Osteocyte (in vitro differentiated cells): Measurements from ENCODE around the gene PLSCR4. TPM values are rescaled to one million over a fixed set of nuclear protein-coding genes. Genes with fewer than 3 reads are reported as not detected.
"Not testable (repeated sequence)": the region's sequence is repeated elsewhere in the genome, so short reads cannot be mapped to it uniquely, and the experiment has no call there.

Source experiments
- DNase-seq: peaks from one replicate; pipeline ENCODE4 v3.0.0; 2021; ENCODE audit warnings: mixed read lengths; ENCODE audit not compliant: unreplicated experiment; ENCODE audit errors: extremely low spot score
- H3K27ac Mint-ChIP-seq: one replicate; pipeline ENCODE4 v1.8.0; 2021; ENCODE audit warnings: mild to moderate bottlenecking, mixed read lengths; ENCODE audit not compliant: unreplicated experiment
- H3K27me3 Mint-ChIP-seq: one replicate; pipeline ENCODE4 v1.8.0; 2021; ENCODE audit warnings: mixed read lengths; ENCODE audit not compliant: unreplicated experiment
- H3K36me3 Mint-ChIP-seq: one replicate; pipeline ENCODE4 v1.8.0; 2021; ENCODE audit warnings: mixed read lengths; ENCODE audit not compliant: unreplicated experiment
- H3K4me1 Mint-ChIP-seq: one replicate; pipeline ENCODE4 v1.8.0; 2021; ENCODE audit warnings: mixed read lengths; ENCODE audit not compliant: unreplicated experiment
- H3K4me3 Mint-ChIP-seq: one replicate; pipeline ENCODE4 v1.8.0; 2021; ENCODE audit warnings: mild to moderate bottlenecking, moderate library complexity, mixed read lengths; ENCODE audit not compliant: unreplicated experiment
- H3K9me3 Mint-ChIP-seq: one replicate; pipeline ENCODE4 v1.8.0; 2021; ENCODE audit warnings: mixed read lengths; ENCODE audit not compliant: unreplicated experiment
- CTCF ChIP-seq: fragments of 200-600 bp; sonication (generic); IDR thresholded peaks from 2 replicates; pipeline ENCODE4 v1.5.0; 2021; ENCODE audit warnings: antibody characterized with exemption, mild to moderate bottlenecking, moderate library complexity
- total RNA-seq: library from RNA; stranded (reverse); gene quantifications from 2 replicates; pipeline ENCODE4 v1.2.1, GENCODE V29; 2021

The PLSCR4 gene
- total RNA-seq, 1 donor from 2014 or later = 44.3 TPM

DNA sequence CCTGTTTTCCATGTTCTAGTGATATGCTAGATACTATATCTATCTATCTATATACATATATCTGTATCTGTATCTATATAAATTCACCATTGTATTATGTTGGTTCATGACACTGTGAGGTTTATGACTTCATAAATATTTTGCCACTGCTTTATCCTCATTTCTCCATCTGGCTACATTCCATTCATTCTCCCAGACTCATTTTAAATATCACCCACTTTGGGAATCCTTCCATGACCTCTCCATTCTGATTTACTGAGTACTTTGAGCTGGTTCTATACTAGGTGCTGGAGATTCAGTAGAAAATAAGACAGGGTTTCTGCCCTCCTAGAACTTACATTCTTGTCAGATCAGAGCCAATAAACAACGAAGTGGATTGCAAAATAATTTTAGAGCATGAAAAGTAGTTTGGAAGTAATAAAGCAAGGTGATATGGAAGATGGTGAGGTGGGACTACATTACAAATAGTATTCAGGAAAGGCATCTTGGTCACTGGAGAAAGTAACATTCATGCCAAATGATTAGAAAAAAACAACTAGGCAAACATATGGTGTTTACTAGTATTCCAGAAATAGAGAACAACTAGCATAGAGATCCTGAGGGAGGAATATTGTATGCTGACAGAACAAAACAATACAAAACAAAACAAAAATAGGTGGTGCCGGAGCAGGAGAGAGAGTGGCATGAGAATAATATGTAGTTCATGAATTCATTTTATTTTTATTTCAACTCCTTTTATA, 11.6 kb upstream of the PLSCR4 start:
- no peaks in the 10 kb centered on the region for H3K36me3 Mint-ChIP-seq
- TF ChIP-seq CTCF = no peak
- DNase-seq = no peak
- H3K4me3 Mint-ChIP-seq = no peak overlapping the region
- peaks cover 13% of the 10 kb centered on the region for H3K4me1 Mint-ChIP-seq
- no peaks in the 10 kb centered on the region for H3K27me3 Mint-ChIP-seq
- no peaks in the 10 kb centered on the region for H3K9me3 Mint-ChIP-seq
- no peak overlapping the region for H3K27ac Mint-ChIP-seq

GRCh38 chr3:146259880-146260589, 9.1 kb upstream of the PLSCR4 start:
- no peak for TF ChIP-seq CTCF
- H3K4me1 Mint-ChIP-seq = peaks cover 13% of the 10 kb centered on the region
- H3K27me3 Mint-ChIP-seq = no peaks in the 10 kb centered on the region
- DNase-seq = no peak
- no peaks in the 10 kb centered on the region for H3K36me3 Mint-ChIP-seq
- H3K9me3 Mint-ChIP-seq = no peaks in the 10 kb centered on the region
- no peak overlapping the region for H3K27ac Mint-ChIP-seq
- H3K4me3 Mint-ChIP-seq = no peak overlapping the region

DNA sequence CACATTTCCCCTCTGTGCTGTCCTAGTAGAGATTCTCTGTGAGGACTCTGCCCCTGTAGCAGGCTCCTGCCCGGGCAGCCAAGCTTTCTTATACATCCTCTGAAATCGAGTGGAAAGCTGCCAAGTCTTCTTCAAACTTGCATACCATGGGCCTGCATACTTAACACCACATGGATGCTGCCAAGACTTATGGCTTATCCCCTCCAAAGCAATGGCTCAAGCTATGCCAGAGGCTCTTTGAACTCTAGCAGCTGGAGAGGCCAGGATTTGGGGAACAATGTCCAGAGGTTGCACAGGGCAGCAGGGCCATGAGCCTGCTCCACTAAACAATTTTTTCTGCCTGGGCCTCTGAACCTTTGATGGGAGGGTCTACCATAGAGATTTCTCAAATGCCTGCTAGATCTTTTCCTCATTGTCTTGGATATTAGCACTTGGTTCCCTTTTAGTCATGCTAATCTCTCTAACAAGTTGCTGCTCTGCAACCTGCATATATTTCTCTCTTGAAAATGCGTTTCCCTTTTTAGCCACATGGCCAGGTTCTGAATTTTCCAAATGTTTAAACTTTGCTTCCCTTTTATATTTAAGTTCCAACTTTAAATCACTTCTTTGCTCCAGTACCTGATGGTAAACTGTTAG, 6.1 kb upstream of the PLSCR4 start:
- TF ChIP-seq CTCF = no peak
- no peaks in the 10 kb centered on the region for H3K27me3 Mint-ChIP-seq
- peaks cover 10% of the 10 kb centered on the region for H3K9me3 Mint-ChIP-seq
- H3K4me3 Mint-ChIP-seq = no peak overlapping the region
- peaks cover 4% of the 10 kb centered on the region for H3K4me1 Mint-ChIP-seq
- no peak overlapping the region for H3K27ac Mint-ChIP-seq
- H3K36me3 Mint-ChIP-seq = peaks cover 6% of the 10 kb centered on the region
- no peak for DNase-seq

- not testable (repeated sequence) for H3K9me3 Mint-ChIP-seq, H3K27me3 Mint-ChIP-seq, H3K36me3 Mint-ChIP-seq, DNase-seq, H3K27ac Mint-ChIP-seq
- Mint-ChIP-seq H3K4me1 (peaks cover 25% of the 10 kb centered on the region), H3K4me3 (peak overlapping the region; percentile 6)
These were observed 1.5 kb upstream of the PLSCR4 start for GRCh38 chr3:146252445-146252844.

GRCh38 chr3:146249921-146250320, 984 bp downstream of the PLSCR4 start:
- H3K27ac Mint-ChIP-seq = peak overlapping the region; percentile 81
- H3K9me3 Mint-ChIP-seq = peaks cover 10% of the 10 kb centered on the region
- peaks cover 33% of the 10 kb centered on the region for H3K4me1 Mint-ChIP-seq
- H3K27me3 Mint-ChIP-seq = no peaks in the 10 kb centered on the region
- no peak for TF ChIP-seq CTCF
- peak overlapping the region; percentile 87 for H3K4me3 Mint-ChIP-seq
- peaks cover 8% of the 10 kb centered on the region for H3K36me3 Mint-ChIP-seq
- no peak for DNase-seq
